ENCODE data around the gene MAP4K3. TPM values are rescaled to one million over a fixed set of nuclear protein-coding genes. Genes with fewer than 3 reads are reported as not detected.
"Not testable (repeated sequence)": the region's sequence is repeated elsewhere in the genome, so short reads cannot be mapped to it uniquely, and the experiment has no call there.

Gene MAP4K3
- total RNA-seq, 1 donor from 2014 or later = 142 TPM

DNA sequence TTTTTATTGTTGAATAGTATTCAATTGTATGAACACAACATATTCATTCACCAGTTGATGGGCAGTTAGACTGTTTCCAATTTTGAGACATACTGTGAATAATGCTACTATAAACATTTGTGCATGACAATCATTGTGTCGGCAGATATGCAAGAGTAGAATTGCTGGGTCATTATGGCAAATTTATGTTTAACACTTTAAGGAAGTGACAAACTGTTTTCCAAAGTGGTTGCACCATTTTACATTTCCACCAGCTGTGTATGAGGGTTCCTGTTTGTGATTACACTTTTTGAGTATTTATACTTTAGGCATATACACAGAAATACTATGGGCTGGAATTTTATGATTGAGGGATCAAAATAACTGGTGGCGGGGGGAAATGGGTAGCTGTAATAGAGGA is 61.2 kb downstream of the MAP4K3 start:
- DNase-seq (ENCODE audit: low spot score) = no peak

DNA sequence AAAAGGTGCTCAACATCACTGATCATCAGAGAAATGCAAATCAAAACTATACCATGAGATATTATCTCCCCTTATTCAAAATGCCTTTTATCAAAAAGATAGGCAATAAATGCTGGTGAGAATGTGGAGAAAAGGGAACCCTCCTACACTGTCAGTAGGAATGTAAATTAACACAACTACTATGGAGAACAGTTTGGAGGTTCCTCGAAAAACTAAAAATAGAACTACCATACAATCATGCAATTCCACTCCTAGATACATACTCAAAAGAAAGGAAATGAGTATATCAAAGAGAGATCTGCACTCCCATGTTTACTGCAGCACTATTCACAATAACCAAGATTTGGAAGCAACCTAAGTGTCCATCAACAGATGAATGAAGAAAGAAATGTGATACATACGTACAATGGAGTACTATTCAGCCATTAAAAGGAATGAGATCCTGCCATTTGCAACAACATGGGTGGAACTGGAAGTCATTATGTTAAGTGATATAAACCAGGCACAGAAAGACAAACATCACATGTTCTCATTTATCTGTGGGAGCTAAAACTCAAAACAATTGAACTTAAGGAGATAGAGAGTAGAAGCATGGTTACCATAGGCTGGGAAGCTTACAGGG is 63.8 kb downstream of the MAP4K3 start:
- DNase-seq (ENCODE audit: low spot score) = no peak

DNA sequence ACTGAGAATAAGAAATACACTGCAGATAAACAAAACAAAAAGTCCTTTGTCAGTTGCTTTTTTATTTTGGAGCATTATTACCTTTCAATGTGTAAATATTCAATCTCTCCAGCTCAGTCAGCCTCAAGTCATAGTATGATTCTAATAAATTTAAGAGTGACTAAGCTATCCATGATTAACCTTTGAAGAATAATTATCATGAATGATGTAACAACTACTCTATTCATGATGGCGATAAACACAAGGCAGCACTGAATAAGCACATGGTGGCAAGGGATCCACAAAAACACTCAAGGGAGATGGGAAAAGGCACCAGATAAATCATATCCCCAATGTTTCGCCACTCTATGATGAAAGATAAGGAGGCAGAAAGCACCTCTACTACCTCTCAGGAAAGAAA is 67.0 kb downstream of the MAP4K3 start:
- no peak for DNase-seq (ENCODE audit: low spot score)

DNA sequence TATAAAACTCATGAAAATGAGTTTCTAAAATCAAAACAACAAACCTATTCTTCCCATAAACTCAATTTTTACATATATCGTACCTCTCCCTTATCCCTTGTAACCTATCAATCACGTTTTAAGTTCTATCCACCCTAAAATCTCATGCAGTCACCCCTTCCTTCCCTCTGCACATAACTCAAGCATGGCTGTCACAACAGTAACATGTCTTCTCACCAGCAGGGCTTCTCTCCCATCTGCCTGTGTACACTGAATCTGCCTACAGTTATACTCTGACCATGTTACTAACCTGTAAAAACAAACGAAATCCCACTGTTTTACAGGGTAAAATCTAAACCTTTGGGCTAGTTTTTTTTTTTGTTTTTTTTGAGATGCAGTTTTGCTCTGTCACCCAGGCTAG is 68.2 kb downstream of the MAP4K3 start:
- no peak for DNase-seq (ENCODE audit: low spot score)

DNA sequence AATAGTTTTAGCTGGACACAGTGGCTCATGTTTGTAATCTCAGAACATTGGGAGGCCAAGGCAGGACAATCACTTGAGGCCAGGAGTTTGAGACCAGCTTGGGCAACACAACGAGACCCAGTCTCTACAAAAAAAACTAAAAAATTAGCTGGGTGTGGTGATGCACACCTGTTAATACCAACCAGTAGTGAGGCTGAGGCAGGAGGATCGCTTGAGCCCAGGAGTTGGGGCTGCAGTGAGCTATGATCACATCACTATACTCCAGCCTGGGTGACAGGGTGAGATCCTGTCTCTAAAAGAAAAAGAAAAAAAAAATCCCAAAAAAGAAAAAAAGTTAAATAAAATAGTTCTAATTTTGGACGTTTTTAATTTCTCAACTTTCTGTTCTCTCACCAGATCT is 68.7 kb downstream of the MAP4K3 start:
- no peak for DNase-seq (ENCODE audit: low spot score)

DNA sequence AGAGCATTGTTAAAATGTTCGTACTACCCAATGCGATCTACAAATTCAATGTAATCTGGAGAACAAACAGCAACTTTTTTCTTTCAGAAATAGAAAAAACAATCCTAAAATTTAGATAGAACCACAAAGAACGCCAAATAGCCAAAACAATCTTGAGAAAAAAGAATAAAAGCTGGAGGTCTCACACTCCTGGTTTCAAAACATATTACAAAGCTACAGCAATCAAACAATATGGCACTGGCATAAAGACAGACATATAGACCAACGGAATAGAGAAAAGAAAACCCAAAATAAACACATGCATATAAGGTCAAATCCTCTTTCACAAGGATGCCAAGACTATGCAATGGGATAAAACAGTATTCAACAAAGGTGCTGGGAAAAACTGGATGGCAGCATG is 74.5 kb downstream of the MAP4K3 start:
- no peak for DNase-seq (ENCODE audit: low spot score)

DNA sequence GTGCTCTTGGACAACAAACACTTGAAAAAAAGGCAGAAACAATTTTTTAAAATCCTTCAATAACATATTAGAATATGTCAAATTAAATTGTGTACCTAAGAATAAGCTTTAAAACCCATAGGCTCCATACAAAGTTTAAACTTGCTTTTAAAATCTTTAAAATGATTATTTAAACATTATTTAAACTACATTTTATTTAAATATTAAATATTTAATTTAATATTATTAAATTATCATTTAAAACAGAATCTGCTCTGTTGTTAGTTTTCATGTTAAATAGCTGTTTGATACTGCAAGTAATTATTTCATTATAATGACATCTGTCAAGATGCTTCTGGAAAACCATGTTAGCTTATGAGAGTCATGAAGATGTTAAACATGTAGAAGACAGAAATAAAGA is 75.6 kb downstream of the MAP4K3 start:
- DNase-seq (ENCODE audit: low spot score) = no peak

DNA sequence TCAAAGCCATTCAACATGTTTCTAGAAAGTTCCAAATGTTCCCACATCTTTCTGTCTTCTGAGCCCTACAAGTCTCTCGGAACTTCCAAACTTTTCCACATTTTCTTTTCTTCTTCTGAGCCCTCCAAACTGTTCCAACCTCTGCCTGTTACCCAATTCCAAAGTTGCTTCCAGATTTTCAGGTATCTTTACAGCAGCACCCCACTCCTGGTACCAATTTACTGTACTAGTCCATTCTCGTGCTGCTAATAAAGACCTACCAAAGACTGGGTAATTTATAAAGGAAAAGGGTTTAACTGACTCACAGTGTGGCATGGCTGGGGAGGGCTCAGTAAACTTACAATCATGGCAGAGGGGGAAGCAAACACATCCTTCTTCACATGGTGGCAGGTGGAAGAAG is 76.7 kb downstream of the MAP4K3 start:
- DNase-seq (ENCODE audit: low spot score) = not testable (repeated sequence)

DNA sequence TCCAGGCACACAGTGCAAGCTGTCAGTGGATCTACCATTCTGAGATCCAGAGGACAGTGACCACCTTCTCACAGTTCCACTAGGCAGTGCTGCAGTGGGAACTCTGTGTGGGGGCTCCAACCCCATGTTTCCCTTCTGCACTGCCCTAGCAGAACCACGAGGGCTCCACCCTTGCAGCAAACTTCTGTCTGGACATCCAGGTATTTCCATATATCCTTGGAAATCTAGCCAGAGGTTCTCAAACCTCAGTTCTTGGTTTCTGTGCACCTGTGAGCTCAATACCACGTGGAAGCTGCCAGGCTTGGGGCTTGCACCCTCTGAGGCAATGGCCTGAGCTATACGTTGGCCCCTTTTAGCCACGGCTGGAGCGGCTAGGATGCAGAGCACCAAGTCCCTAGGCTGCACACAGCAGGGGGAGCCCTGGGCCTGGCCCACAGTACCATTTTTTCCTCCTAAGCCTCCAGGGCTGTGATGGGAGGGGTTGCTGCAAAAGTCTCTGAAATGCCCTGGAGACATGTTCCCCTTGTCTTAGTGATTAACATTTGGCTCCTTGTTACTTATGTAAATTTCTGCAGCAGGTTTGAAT is 77.5 kb downstream of the MAP4K3 start:
- no peak for DNase-seq (ENCODE audit: low spot score)

DNA sequence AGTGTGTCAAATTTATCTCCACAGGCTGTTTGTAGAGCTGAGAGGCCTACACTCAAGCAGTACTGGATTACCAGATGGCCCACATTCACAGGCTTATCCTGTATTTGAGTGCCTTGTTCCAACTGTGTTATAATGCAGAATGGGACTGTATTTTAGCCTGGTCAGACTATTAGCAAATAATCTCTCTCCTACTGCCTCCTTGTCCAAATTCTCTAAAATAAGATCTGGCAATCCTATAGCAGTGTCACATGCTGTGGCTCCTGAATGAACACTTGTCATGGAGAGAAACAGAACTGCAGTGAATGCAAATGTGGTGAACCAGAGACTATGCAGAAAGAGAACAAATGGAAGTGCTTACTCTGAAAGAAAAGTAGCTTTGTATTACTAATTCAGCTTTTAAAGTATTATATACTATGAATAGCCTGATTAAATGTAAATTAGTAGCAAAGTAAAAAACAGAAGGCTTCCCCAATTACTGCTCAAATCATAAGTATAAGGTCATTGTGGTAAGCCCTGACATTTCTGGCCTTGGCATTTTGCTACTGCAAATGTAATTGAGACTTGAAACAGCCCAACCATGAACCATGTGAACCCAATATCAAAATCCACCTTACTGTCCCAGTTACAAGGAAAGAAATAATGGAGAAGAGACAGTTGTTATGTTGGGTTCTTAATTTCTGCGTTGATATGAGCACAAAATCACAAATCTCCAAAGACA is 80.0 kb downstream of the MAP4K3 start:
- peak; percentile 32 for DNase-seq (ENCODE audit: low spot score)

DNA sequence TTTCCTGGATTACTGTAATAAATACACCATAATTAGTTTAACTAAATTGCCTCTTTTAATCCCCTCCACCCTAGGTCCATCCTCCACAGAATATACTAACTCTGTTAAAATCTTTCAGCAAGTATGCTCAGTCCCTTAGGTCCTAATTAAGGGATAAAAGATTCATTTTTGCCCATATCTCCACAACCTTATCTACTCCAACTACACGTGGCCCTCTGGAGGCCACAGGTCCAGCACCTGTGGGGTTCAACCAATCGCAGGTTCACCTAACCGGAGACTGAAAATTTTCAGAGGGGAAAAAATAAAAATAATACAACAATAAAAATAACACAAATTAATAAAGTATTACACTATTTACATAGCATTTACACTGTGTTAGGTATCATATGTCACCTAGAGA is 86.4 kb downstream of the MAP4K3 start:
- DNase-seq (ENCODE audit: low spot score) = no peak

DNA sequence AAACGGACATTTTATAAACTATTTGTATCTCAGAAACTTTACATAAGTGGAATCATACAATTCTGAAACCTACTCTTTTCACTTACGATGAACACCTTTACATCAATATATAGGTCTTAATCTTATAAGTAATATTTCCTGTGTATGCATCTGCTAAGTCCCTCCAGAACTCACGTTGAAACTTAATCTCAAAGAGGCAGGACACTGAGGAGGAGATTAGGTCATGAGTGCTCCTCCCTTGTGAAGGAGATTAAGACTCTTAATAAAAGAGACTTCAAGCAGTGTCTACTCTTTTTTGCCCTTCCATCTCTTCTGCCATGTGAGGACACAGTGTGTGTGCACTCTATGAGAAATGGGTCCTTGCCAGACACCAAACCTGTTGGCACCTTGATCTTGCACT is 98.6 kb downstream of the MAP4K3 start:
- no peak for DNase-seq (ENCODE audit: low spot score)

DNA sequence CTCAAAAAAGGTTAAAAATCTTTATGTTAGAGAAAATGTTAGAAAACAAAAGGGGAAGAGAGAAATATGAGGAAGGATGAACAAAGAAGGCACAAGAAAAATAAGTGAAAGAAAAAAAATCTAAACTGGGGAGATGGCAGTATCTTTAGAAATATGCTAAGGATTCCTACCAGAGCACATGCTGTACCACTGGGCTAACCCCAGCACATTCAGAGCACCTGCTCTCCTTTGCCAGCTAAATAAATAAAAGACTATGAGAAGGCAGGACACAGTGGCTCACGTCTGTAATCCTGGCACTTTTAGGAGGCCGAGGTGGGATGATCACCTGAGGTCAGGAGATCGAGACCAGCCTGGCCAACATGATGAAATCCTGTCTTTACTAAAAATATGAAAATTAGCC is 101.2 kb downstream of the MAP4K3 start:
- no peak for DNase-seq (ENCODE audit: low spot score)

DNA sequence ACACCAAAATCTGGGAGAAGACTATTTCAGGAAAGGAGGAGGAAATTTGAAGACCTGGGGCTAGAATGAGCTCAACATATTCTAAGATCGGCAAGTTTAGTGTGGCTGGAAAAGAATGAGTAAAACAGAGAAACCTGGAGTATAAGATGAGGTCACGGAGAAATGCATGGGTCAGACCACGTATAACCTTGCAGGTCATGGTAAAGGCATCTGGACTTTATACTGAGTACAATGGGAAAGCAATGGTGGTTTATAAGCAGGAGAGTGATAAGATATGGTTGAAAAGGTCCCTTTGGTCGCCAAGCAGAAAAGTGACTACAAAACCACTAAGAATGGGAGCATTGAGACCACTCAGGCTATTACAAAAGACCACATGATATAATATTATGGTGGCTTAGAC is 102.1 kb downstream of the MAP4K3 start:
- no peak for DNase-seq (ENCODE audit: low spot score)

DNA sequence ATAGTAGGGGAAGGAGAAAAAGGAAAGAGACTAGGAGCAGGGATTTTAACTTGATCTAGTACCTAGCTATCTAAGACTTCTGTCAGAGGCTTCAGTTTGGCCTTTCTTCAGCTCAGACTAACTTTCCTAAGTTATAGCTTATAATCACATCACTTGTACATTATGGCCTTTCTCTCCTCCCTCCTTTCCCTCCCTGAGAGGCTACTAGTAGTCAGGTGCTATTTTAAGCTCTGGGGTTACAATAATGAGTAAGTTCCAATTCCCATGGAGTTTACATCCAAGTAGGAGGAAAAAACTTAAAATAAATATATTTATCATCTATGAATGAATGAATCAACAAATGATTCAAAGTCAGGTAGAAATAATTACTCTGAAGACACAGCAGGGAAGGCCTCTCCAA is 102.6 kb downstream of the MAP4K3 start:
- no peak for DNase-seq (ENCODE audit: low spot score)

DNA sequence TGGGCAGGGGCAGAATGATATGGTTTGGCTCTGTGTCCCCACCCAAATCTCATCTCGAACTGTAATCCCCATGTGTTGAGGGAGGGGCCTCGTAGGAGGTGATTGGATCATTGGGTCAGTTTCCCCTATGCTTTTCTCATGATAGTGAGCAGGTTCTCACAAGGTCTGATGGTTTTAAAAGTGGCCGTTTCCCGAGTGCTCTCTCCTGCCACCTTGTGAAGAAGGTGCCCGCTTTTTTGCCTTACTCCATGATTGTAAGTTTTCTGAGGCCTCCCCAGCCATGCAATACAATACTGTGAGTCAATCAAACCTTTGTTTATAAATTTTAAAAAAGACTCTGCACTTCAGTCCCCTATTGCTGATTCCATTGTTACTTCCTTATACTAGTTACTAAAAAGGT is 110.4 kb downstream of the MAP4K3 start:
- no peak for DNase-seq (ENCODE audit: low spot score)

DNA sequence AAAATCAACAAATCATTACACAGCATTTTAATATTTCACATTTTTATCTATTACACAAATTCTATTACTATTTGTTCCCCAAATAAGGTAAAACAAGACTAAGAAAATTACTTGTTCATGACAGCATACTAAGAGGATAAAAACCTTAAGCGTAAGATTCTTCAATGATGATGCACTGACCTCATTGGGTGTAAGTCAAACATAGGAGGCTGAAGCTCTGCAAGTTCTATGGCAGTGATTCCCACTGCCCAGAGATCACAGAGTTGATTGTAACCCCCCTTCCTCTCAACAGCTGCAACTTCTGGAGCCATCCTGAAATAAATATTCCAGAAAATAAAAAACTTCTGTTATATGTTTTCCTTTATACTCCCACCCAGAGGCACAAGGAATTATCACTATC is 111.1 kb downstream of the MAP4K3 start:
- no peak for DNase-seq (ENCODE audit: low spot score)

DNA sequence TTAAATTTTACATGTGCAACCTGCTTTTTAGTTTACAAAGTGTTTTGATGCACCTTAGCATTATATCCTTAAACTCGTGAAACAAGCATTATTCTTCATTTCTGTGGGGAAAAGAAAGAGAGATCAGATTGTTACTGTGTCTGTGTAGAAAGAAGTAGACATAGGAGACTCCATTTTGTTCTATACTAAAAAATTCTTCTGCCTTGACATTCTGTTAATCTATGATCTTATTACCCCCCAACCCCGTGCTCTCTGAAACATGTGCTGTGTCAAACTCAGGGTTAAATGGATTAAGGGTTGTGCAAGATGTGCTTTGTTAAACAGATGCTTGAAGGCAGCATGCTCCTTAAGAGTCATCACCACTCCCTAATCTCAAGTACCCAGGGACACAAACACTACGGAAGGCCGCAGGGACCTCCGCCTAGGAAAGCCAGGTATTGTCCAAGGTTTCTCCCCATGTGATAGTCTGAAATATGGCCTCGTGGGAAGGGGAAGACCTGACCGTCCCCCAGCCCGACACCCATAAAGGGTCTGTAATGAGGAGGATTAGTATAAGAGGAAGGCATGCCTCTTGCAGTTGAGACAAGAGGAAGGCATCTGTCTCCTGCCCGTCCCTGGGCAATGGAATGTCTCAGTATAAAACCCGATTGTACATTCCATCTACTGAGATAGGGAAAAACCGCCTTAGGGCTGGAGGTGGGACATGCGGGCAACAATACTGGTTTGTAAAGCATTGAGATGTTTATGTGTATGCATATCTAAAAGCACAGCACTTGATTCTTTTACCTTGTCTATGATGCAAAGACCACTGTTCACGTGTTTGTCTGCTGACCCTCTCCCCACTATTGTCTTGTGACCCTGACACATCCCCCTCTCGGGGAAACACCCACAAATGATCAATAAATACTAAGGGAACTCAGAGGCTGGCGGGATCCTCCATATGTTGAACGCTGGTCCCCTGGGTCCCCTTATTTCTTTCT is 115.7 kb downstream of the MAP4K3 start:
- not testable (repeated sequence) for DNase-seq (ENCODE audit: low spot score)

DNA sequence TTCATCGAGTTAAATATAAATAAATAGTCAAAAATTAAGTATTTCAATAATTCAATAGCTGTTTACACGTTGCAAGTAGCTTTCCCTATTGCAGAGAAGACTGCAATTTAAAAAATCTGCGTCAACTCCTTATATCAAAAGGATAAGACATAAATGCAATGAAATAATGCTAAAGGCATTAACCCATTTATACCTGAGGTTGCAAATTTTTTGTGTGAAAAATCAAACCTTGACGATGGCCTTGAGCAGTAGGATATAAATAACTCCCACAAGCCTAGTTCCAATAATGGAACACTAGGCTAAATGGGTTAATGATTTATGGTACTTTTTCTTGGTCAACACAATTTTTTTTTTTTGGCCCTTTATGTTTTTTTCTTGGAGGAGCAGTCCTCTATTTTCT is 116.9 kb downstream of the MAP4K3 start:
- no peak for DNase-seq (ENCODE audit: low spot score)

DNA sequence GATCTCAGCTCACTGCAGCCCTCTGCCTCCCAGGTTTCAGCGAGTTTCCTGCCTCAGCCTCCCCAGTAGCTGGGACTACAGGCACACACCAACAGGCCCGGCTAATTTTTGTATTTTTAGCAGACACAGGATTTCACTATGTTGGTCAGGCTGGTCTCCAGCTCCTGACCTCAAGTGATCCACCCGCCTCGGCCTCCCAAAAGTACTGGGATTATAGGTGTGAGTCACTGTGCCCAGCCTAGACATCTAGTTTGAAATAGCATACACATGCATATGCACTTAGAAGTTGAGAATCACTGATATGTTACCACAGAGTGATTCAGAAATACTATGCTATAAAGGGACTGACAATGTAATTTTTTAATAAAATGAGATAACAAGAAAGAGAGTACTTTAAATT is 123.5 kb downstream of the MAP4K3 start:
- peak; percentile 31 for DNase-seq (ENCODE audit: low spot score)

DNA sequence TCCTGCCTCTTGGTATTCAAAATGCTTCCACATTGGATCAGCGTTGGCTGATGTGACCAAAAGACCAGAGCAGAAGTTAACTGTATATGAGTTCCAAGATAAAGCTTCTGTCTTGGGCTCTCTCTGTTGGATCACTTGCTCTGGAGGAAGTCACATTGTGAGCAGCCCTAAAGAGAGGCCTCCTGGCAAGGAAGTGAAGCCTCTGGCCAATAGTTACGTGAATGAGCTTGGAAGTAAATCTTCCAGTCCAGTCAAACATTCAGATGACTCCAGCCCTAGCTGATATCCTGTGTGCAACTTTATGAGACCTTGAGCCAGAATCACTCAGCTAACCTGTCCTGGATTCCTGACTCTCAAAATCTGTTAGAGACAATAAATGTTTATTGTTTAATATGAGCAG is 125.6 kb downstream of the MAP4K3 start:
- DNase-seq (ENCODE audit: low spot score) = no peak

DNA sequence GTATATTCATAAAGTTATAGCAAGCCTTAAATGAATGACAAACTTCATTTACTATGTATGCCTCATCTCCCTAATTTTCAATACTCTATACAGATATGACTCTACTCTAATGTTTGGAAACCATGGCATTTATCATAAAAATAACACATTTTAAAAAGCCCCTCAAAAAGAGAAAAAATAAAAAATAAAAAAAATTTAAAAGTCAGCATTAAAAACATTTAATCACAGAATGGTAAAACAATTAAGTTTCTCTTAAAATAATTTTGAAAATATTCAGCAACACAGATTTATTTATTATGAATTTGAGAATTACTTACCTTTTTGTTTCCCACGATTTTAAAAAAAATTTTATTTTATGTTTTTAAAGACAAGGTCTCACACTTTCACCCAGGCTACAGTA is 128.3 kb downstream of the MAP4K3 start:
- no peak for DNase-seq (ENCODE audit: low spot score)

Data from umbilical cord (tissue), 2 donors.